ENCODE measurements around the gene MRPL24.
A peak's percentile ranks its signal among the peaks of the same experiment; 100 is the strongest.

Gene MRPL24

GRCh38 chr1:156772728-156773497 lies 32.0 kb upstream of the MRPL24 start:
- H3K4me1 Mint-ChIP-seq: peaks cover 51% of the 10 kb centered on the region
- peak overlapping the region in 2 of 3 experiments; percentile 53 to 61 for H3K27ac Mint-ChIP-seq
- H3K9me3 Mint-ChIP-seq: no peaks in the 10 kb centered on the region
- H3K4me3 Mint-ChIP-seq: peak overlapping the region in 2 of 3 experiments; percentile 15 to 25
- TF ChIP-seq CTCF (IDR thresholded peaks at IDR 0.05; ENCODE audit: unreplicated experiment in 3 of 3): no peak
- H3K36me3 Mint-ChIP-seq (ENCODE audit: low read depth): peaks cover 26% of the 10 kb centered on the region
- H3K27me3 Mint-ChIP-seq (ENCODE audit: low read depth): no peaks in the 10 kb centered on the region

- Mint-ChIP-seq H3K9me3 (no peaks in the 10 kb centered on the region), H3K27me3 (ENCODE audit: low read depth) (no peaks in the 10 kb centered on the region), H3K4me3 (peak overlapping the region in 1 of 3 experiments; percentile 33), H3K4me1 (peaks cover 51% of the 10 kb centered on the region), H3K36me3 (ENCODE audit: low read depth) (peaks cover 22% of the 10 kb centered on the region), H3K27ac (peak overlapping the region in 1 of 3 experiments; percentile 61)
- no peak for TF ChIP-seq CTCF (IDR thresholded peaks at IDR 0.05; ENCODE audit: unreplicated experiment in 3 of 3)
Observed at GRCh38 chr1:156772222-156772621, 31.3 kb upstream of the MRPL24 start.

GRCh38 chr1:156768610-156769295 lies 27.9 kb upstream of the MRPL24 start:
- Mint-ChIP-seq H3K27me3 (ENCODE audit: low read depth) (no peaks in the 10 kb centered on the region), H3K9me3 (no peaks in the 10 kb centered on the region), H3K27ac (peak overlapping the region in 2 of 3 experiments; percentile 83 to 90), H3K4me3 (no peak overlapping the region), H3K36me3 (ENCODE audit: low read depth) (peaks cover 20% of the 10 kb centered on the region), H3K4me1 (peaks cover 50% of the 10 kb centered on the region)
- TF ChIP-seq CTCF (IDR thresholded peaks at IDR 0.05; ENCODE audit: unreplicated experiment in 3 of 3): no peak

GRCh38 chr1:156767879-156768604 lies 27.2 kb upstream of the MRPL24 start:
- TF ChIP-seq CTCF (IDR thresholded peaks at IDR 0.05; ENCODE audit: unreplicated experiment in 3 of 3): no peak
- H3K36me3 Mint-ChIP-seq (ENCODE audit: low read depth): peaks cover 16% of the 10 kb centered on the region
- H3K4me1 Mint-ChIP-seq: peaks cover 43% of the 10 kb centered on the region
- no peaks in the 10 kb centered on the region for H3K27me3 Mint-ChIP-seq (ENCODE audit: low read depth)
- H3K9me3 Mint-ChIP-seq: no peaks in the 10 kb centered on the region
- no peak overlapping the region for H3K4me3 Mint-ChIP-seq
- peak overlapping the region in 2 of 3 experiments; percentile 83 to 90 for H3K27ac Mint-ChIP-seq

- Mint-ChIP-seq H3K4me1 (peaks cover 35% of the 10 kb centered on the region), H3K4me3 (no peak within 1 kb of the TSS), H3K36me3 (ENCODE audit: low read depth) (peaks cover 16% of the 10 kb centered on the region), H3K27me3 (ENCODE audit: low read depth) (no peaks in the 10 kb centered on the region), H3K27ac (peak within 1 kb of the TSS in 2 of 3 experiments; percentile 83 to 90), H3K9me3 (no peaks in the 10 kb centered on the region)
- no peak for TF ChIP-seq CTCF (IDR thresholded peaks at IDR 0.05; ENCODE audit: unreplicated experiment in 3 of 3)
Observed at GRCh38 chr1:156767101-156767878, 26.4 kb upstream of the MRPL24 start, which contains the start of gene PRCC. Gene PRCC, plus strand, starts transcription at chr1:156767535. Its CDS starts 237 bp downstream, at chr1:156767772.
